Lower leg skin (tissue), 4 donors: Measurements from ENCODE around the gene VDAC1. TPM values are rescaled to one million over a fixed set of nuclear protein-coding genes. Genes with fewer than 3 reads are reported as not detected.

Source experiments
- DNase-seq, 2 donors: peaks; one replicate each; pipeline ENCODE4 v3.0.0-alpha.2; 2019; ENCODE audit warnings: low spot score in 2 of 2
- H3K4me3 ChIP-seq: fragments of 200-600 bp; sonication (generic); 2 replicates; pipeline ENCODE4 v1.5.1; 2017; ENCODE audit warnings: mild to moderate bottlenecking, low read depth; ENCODE audit not compliant: poor library complexity, severe bottlenecking
- CTCF ChIP-seq, 3 donors: fragments of 450-650 bp; IDR thresholded peaks; one replicate each; pipeline ENCODE4 v1.5.1; 2016; ENCODE audit warnings: antibody characterized with exemption in 3 of 3, mild to moderate bottlenecking in 3 of 3, moderate library complexity in 2 of 3
- POLR2A ChIP-seq, 2 donors: fragments of 450-650 bp; IDR thresholded peaks; one replicate each; pipeline ENCODE4 v1.6.1; 2016 to 2017; ENCODE audit warnings: antibody characterized with exemption in 2 of 2, mild to moderate bottlenecking in 1 of 2, moderate library complexity in 1 of 2
- WGBS, 2 donors: methylation state at CpG; one replicate each; pipeline ENCODE4 v1.1.5; 2018; 5-methylcytosine and 5-hydroxymethylcytosine counted together
- intact Hi-C: fragments of 100-400 bp; cut with DNase I; formaldehyde crosslinking; loops from one replicate; pipeline ENCODE4 v1.15.0; 2023; ENCODE audit warnings: low total_unique reads
- total RNA-seq, 4 donors: library from RNA; depleted of rRNA; stranded (reverse); fragments of >200 nt; gene quantifications; one replicate each; pipeline ENCODE4 v1.1.0, GENCODE V29; 2016

Gene VDAC1
- total RNA-seq, 4 donors from 2014 or later: 113 to 159 (median 145) TPM

DNA sequence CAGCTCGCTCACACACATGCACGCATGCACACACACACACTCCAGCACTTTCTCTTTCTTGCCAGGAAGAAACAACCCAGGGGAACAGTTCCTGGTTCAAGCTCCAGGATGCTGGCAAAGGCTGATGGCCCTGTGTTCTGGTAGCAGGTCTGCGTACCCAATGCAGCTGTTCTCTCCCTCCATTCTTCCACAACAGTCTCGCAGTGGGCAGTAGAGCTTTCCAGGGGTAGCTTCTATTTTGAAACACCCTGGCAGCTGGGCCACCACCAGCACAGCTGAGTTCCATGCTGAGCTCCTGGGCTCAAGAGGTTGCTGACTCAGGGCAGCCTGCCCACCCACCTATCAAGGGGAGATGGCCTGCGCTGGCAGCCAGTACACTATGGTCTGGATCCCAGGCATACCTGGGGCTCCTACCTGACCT, 4.7 kb downstream of the VDAC1 start:
- TF ChIP-seq POLR2A (IDR thresholded peaks at IDR 0.05) (no peak), CTCF (IDR thresholded peaks at IDR 0.05) (no peak)
- no peak for DNase-seq
- H3K4me3 ChIP-seq: no peak overlapping the region
- 80 to 93% methylated on average over 4 to 5 of the region's 5 CpGs for WGBS, 2 donors
- intact Hi-C loops: no loop called here

GRCh38 chr5:133998807-133999206, 6.0 kb downstream of the VDAC1 start:
- intact Hi-C loops: no loop called here
- no peak for DNase-seq
- no peak for TF ChIP-seq CTCF (IDR thresholded peaks at IDR 0.05)
- TF ChIP-seq POLR2A (IDR thresholded peaks at IDR 0.05): no peak
- WGBS, 2 donors: 87 to 90% methylated on average over 7 of the region's 7 CpGs
- no peak overlapping the region for H3K4me3 ChIP-seq

DNA sequence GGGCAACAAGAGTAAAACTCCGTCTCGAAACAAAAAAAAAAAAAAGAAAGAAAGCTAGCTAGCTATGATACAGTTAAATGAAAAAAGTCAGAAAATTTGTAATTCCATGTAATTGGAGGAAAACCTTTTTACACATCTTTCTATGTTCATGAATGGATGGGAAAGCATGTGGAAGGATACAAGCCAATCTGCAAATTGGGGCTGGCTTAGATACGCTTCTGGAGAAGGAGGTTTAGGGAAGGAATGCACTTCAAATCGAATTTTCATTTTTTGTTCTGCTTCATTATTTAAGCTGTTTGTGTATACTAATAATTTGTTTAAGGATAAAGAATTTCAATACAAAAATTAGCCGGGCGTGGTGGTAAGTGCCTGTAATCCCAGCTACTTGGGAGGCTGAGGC, 6.7 kb downstream of the VDAC1 start:
- 77 to 85% methylated on average over 6 of the region's 6 CpGs for WGBS, 2 donors
- DNase-seq: peak in 1 of 2 donors; percentile 14
- no peak overlapping the region for H3K4me3 ChIP-seq
- TF ChIP-seq CTCF (IDR thresholded peaks at IDR 0.05) (no peak), POLR2A (IDR thresholded peaks at IDR 0.05) (no peak)
- intact Hi-C loops: no loop called here

GRCh38 chr5:133996683-133997252, 8.0 kb downstream of the VDAC1 start:
- DNase-seq: peak in 1 of 2 donors; percentile 37
- H3K4me3 ChIP-seq: no peak overlapping the region
- TF ChIP-seq CTCF (IDR thresholded peaks at IDR 0.05) (no peak), POLR2A (IDR thresholded peaks at IDR 0.05) (no peak)
- intact Hi-C loops: no loop called here
- WGBS, 2 donors: 82 to 85% methylated on average over 3 of the region's 3 CpGs

GRCh38 chr5:133995883-133996563, 8.8 kb downstream of the VDAC1 start:
- TF ChIP-seq CTCF (IDR thresholded peaks at IDR 0.05) (no peak), POLR2A (IDR thresholded peaks at IDR 0.05) (no peak)
- WGBS, 2 donors: 55 to 64% methylated on average over 7 of the region's 7 CpGs
- intact Hi-C loops: no loop called here
- no peak overlapping the region for H3K4me3 ChIP-seq
- peak in 1 of 2 donors; percentile 79 for DNase-seq
